Fibroblast of the aortic adventitia (primary cell): ENCODE results near the gene ABHD8. TPM values are rescaled to one million over a fixed set of nuclear protein-coding genes. Genes with fewer than 3 reads are reported as not detected.
A peak's percentile ranks its signal among the peaks of the same experiment; 100 is the strongest.

Experiments used
- DNase-seq: peaks from one replicate; pipeline ENCODE4 v3.0.0-alpha.2; 2010; ENCODE audit warnings: low read depth
- H3K4me3 ChIP-seq: 2 replicates; pipeline ENCODE4 v1.5.1; 2011; ENCODE audit warnings: low read depth, mild to moderate bottlenecking, control low read depth, low read length, moderate library complexity
- total RNA-seq: library from RNA; depleted of rRNA; stranded (reverse); fragments of >200 nt; gene quantifications from 2 replicates; pipeline ENCODE4 v1.2.3, GENCODE V29; 2012; ENCODE audit warnings: low replicate concordance
- TF ChIP-seq, protein P1 (sequence below): IDR thresholded peaks from 2 replicates; pipeline ENCODE4 v1.5.1; 2011; ENCODE audit warnings: mild to moderate bottlenecking, low read length, control low read depth, inconsistent platforms; ENCODE audit not compliant: insufficient read depth

The ABHD8 gene
- total RNA-seq, 1 donor, result 12.5 TPM

DNA sequence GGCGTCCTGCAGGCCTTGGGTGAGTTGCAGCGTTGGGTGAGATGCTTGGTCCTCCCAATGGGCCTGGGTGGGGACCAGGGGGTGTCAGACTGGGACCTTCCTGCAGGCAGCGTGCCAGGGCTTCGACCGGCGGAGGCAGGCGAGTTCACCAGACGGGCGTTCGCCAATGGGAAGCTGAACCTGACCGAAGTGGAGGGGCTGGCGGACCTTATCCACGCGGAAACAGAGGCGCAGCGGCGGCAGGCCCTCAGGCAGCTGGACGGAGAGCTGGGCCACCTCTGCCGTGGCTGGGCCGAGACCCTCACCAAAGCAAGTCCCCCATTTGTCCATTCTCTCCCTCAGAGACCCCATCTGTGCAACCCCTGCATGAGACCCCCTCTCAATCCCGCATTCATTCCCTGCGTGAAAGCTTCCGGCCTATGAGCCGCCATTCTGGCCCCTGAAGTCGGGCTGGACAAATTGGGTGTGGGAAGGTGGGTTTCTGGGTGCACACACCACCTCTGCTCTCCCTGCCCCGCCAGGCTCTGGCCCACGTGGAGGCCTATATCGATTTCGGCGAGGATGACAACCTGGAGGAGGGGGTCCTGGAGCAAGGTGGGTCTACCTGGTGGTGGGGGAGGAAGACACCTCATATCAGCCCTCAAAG lies 35.3 kb upstream of the ABHD8 start:
- DNase-seq, result no peak
- peak overlapping the region; percentile 91 for H3K4me3 ChIP-seq
- TF ChIP-seq, protein P1, sequence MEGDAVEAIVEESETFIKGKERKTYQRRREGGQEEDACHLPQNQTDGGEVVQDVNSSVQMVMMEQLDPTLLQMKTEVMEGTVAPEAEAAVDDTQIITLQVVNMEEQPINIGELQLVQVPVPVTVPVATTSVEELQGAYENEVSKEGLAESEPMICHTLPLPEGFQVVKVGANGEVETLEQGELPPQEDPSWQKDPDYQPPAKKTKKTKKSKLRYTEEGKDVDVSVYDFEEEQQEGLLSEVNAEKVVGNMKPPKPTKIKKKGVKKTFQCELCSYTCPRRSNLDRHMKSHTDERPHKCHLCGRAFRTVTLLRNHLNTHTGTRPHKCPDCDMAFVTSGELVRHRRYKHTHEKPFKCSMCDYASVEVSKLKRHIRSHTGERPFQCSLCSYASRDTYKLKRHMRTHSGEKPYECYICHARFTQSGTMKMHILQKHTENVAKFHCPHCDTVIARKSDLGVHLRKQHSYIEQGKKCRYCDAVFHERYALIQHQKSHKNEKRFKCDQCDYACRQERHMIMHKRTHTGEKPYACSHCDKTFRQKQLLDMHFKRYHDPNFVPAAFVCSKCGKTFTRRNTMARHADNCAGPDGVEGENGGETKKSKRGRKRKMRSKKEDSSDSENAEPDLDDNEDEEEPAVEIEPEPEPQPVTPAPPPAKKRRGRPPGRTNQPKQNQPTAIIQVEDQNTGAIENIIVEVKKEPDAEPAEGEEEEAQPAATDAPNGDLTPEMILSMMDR, result no peak

DNA sequence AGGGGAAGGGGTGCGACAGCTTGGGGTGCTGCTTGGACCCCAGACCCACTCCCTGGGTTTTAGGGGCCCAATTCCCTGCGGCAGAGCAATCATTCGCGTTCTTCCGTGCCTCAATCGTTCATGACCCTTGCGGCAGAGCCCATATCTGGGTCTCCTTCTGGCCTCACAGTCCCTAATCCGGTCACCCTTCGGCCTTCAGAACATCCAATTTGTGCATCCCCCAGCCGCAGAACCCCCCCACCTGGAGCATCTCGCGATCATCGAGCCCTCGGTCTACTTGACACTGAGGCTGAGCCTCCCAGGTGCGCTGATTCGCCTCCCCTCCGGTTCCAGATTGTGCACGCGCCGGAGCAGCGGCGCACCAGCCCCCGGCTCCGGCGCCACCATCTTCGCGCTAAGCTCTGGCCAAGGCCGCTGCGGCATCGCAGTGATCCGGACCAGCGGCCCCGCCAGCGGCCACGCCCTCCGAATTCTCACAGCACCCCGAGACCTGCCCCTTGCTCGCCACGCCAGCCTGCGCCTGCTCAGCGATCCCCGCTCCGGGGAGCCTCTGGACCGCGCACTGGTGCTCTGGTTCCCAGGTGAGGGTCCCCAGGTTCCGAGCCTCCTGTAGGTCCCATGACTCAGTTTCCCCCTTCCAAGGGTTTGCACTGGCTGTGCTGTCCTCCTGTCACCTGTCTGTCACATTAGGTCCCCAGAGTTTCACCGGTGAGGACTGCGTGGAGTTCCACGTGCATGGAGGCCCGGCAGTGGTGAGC lies 34.6 kb upstream of the ABHD8 start:
- TF ChIP-seq, protein P1, result no peak

DNA sequence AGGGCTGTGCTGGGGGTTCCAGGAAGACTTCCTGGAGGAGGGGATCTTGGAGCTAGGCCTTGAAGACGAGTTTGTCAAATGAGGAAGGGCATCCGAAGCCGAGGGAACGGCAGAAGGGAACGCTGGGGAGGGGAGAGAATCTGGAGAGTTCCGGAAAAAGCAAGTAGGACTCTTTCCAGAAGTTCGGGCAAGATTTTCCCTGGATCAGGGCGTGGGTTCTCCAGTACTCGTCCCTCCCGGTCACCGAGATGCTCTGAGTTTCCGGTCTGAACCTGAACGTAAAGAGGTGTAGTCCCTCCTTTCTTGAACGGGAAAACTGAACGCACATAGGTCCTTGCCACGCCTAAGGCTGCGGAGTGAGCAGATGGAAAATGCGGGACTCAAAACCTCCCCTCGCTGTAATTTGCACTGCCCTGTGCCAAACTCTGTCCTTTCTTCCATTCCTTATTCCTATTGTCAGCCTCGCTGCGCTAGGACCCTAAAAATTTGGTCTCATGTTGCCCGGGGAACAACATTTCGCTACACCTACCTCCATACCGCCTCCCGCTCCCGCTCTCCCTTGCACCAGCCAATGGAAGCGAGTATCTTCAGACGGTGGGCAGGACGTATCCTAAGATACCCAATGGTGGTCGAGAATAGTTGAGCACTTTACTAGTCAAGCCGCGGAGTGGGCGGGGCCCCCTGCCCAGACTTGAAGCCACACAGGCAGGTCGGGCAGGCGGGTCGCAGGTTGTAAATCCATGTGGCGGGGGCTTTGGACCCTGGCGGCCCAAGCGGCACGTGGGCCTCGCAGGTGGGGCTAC lies 33.8 kb upstream of the ABHD8 start, which contains the start of gene GTPBP3:
GTPBP3 (plus strand) TSS at position 682 of the 803 bp plus-strand sequence; CDS start at position 741, 59 bp downstream.
- TF ChIP-seq, protein P1, result no peak

More for the DNA sequence above, 34.6 kb upstream of the ABHD8 start:
- DNase-seq, result no peak
- peak overlapping the region; percentile 91 for H3K4me3 ChIP-seq

DNA sequence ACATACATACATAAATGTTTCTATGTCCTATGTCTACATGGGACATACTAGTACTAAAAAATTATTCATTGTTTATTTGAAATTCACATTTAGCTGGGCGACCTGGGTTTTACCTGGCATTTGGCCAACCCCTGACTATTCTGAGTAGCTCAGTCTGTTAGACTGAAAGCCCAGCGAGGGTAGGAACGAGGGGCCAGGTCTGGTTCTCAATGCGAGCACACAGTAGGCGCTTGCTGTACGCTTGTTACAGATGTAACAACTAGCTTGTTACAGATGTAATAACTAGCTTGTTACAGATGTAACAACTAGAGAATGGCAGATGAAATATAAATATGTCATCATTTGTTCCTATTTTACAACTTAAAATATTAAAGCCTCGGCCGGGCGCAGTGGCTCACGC lies 32.4 kb upstream of the ABHD8 start:
- H3K4me3 ChIP-seq, result no peak overlapping the region
- DNase-seq, result no peak
- TF ChIP-seq, protein P1, result no peak

More for the DNA sequence above, 33.8 kb upstream of the ABHD8 start, which contains the start of gene GTPBP3:
- peak; percentile 99 for DNase-seq
- H3K4me3 ChIP-seq, result peak within 1 kb of the TSS; percentile 92

DNA sequence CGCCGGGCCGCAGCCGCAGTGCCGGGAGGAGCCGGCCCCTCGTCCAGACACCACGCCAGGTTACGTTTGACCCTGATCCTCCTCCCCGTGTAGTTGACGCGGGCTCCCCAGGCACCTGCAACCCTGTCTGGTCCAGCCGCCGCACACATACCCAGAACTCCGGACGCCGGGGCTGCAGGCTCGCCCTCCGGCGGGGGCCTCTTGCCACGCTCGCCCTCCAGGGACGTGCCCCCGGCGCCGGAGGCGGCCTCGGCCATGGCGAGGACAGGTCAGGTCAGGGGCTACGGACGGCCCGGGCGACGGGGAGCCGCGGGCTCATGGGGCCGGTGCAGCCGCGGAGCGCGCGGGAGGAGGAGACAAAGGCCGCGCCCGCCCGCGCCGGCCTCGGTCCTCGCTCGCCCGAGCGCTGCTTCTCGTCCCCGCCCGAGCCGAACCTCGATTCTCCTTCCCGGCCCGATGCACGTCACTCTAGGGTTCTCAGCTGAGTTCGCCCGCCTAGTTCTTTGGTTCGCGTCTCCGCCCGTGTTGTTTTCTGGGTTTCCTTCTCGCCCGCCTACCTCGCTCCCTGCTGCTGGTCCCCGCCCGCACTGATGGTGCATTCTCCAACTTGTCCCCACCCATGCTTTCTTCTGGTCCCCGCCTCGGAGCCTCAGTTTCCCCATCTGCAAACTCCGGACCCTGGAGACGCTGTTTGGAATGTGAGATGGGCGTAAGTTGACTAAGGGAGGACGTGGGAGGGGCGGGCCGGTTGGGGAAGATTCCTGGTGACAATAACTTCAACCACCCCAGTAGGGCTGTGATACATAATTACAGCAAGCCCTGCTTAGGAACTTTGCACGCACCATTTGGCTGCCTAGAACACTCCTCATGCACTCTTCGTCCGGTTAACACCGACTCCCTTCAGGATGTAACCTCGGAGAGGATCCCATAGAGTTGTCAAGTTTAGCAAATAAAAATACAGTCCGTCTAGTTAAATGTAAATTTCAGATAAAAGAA lies 31.5 kb upstream of the ABHD8 start, which contains the start of gene ANO8:
ANO8 (minus strand) TSS at position 442 of the 996 bp plus-strand sequence; CDS start at position 257, 185 bp downstream.
- peak; percentile 99 for DNase-seq
- peak within 1 kb of the TSS; percentile 74 for H3K4me3 ChIP-seq
- TF ChIP-seq, protein P1, result no peak
